VCaP (cell line): ENCODE measurements around the gene ME2.

Experiments used
- H3K27ac ChIP-seq: fragments of 450-650 bp; 2 replicates; pipeline ENCODE4 v1.5.1; 2017
- CTCF ChIP-seq: fragments of 450-650 bp; conservative IDR thresholded peaks from 2 replicates; pipeline ENCODE4 v1.5.1; 2017; ENCODE audit warnings: mild to moderate bottlenecking, moderate library complexity

ME2 gene

GRCh38 chr18:50977037-50977760, 98.3 kb downstream of the ME2 start:
- H3K27ac ChIP-seq: no peak overlapping the region
- TF ChIP-seq CTCF: no peak

GRCh38 chr18:50981381-50981780, 102.5 kb downstream of the ME2 start:
- H3K27ac ChIP-seq: peak overlapping the region; percentile 93
- TF ChIP-seq CTCF: no peak

- no peak for TF ChIP-seq CTCF
- H3K27ac ChIP-seq: peak overlapping the region; percentile 93
These were observed 103.3 kb downstream of the ME2 start for GRCh38 chr18:50982086-50982801.

GRCh38 chr18:50982802-50983179, 103.9 kb downstream of the ME2 start:
- TF ChIP-seq CTCF: peak; percentile 26
- peak overlapping the region; percentile 93 for H3K27ac ChIP-seq

- TF ChIP-seq CTCF: no peak
- H3K27ac ChIP-seq: no peak overlapping the region
These were observed 107.6 kb downstream of the ME2 start for GRCh38 chr18:50986360-50987087.

GRCh38 chr18:50987261-50987660, 108.3 kb downstream of the ME2 start:
- no peak for TF ChIP-seq CTCF
- no peak overlapping the region for H3K27ac ChIP-seq

GRCh38 chr18:50989711-50990110, 110.8 kb downstream of the ME2 start:
- H3K27ac ChIP-seq: no peak overlapping the region
- no peak for TF ChIP-seq CTCF
